A549 (cell line): Measurements from ENCODE around the gene OPN1MW. TPM values are rescaled to one million over a fixed set of nuclear protein-coding genes. Genes with fewer than 3 reads are reported as not detected.
A peak's percentile ranks its signal among the peaks of the same experiment; 100 is the strongest.
"Not testable (repeated sequence)": the region's sequence is repeated elsewhere in the genome, so short reads cannot be mapped to it uniquely, and the experiment has no call there.

Source experiments
- ATAC-seq, 2 experiments: fragments of 200-7000 bp in 1 of 2; fragments of >200 bp in 1 of 2; cut with Nextera tagmentation in 1 of 2; cut with Tn5 transposase in 1 of 2; 3 replicates each; pipeline versions ENCODE4 v1.8.0 to v1.9.1; 2018 to 2020; ENCODE audit warnings: mild to moderate bottlenecking in 1 of 2, moderate library complexity in 1 of 2
- CTCF ChIA-PET: fragments of 300-600 bp; sonication (Branson Sonifier 250); formaldehyde crosslinking; extraction: SDS; loops from one replicate; lab custom pipeline; 2021; ENCODE audit warnings: antibody characterized with exemption, inconsistent platforms; lab: Yijun Ruan, JAX
- POLR2A ChIA-PET: fragments of 350-600 bp; formaldehyde crosslinking; extraction: SDS; loops from one replicate; lab custom pipeline; 2021; ENCODE audit warnings: antibody characterized with exemption, inconsistent platforms; lab: Yijun Ruan, JAX
- DNase-seq, 2 experiments: peaks; one replicate each; pipeline versions ENCODE4 v3.0.0 to v3.0.0-alpha.2; 2011 to 2016; ENCODE audit warnings: low read depth in 1 of 2, low spot score in 1 of 2
- FAIRE-seq: peaks from 2 replicates; lab custom pipeline; 2011; peaks lifted over from hg19 to GRCh38; lab: Jason Lieb, UNC
- H3K27ac ChIP-seq, 2 experiments: fragments of >200 bp; sonication (Bioruptor Twin); formaldehyde crosslinking; 3 replicates each; pipeline ENCODE4 v1.5.1; 2016 to 2017
- H3K4me1 ChIP-seq: fragments of >200 bp; sonication (Bioruptor Twin); formaldehyde crosslinking; 3 replicates; pipeline ENCODE4 v1.6.1; 2016
- H3K4me2 ChIP-seq: fragments of >200 bp; sonication (Bioruptor Twin); formaldehyde crosslinking; 3 replicates; pipeline ENCODE4 v1.6.1; 2016
- H3K4me3 ChIP-seq: fragments of >200 bp; sonication (Bioruptor Twin); formaldehyde crosslinking; 3 replicates; pipeline ENCODE4 v1.5.1; 2016
- H3K9me3 ChIP-seq: fragments of >200 bp; sonication (Bioruptor Twin); formaldehyde crosslinking; 3 replicates; pipeline ENCODE4 v1.6.1; 2016
- WGBS: methylation state at CpG from one replicate; pipeline ENCODE4 v1.1.6; 2017; ENCODE audit errors: missing lambda C conversion rate; 5-methylcytosine and 5-hydroxymethylcytosine counted together
- polyA plus RNA-seq, 4 experiments: library from polyadenylated mRNA; depleted of rRNA in 3 of 4; stranded (reverse); fragments of >200 nt; fragmentation: RNase III in 1 of 4; extraction: RNeasy Plus Mini Kit Qiagen cat#74134 plus additional on column Dnase treatment in 1 of 4; gene quantifications; 2 replicates in 3 of 4; 3 replicates in 1 of 4; pipeline ENCODE4 v1.2.3, GENCODE V29; 2011 to 2017

The OPN1MW gene
- polyA plus RNA-seq, 2 of the 4 experiments (the other 2 are of a cell fraction): not detected

- H3K9me3 ChIP-seq, DNase-seq, FAIRE-seq, POLR2A ChIA-PET, H3K4me1 ChIP-seq, CTCF ChIA-PET, H3K27ac ChIP-seq, H3K4me2 ChIP-seq, H3K4me3 ChIP-seq: not testable (repeated sequence)
- peak; percentile 71 to 81; a peak in 5 of 6 replicates for ATAC-seq
- WGBS: no CpG with 5 or more reads among the region's 11 CpGs
Measured at GRCh38 chrX:154172535-154172943, 9.9 kb upstream of the OPN1MW start.

GRCh38 chrX:154174356-154174755 lies 8.0 kb upstream of the OPN1MW start:
- H3K4me1 ChIP-seq, DNase-seq, H3K9me3 ChIP-seq, H3K4me2 ChIP-seq, H3K4me3 ChIP-seq, H3K27ac ChIP-seq, CTCF ChIA-PET, FAIRE-seq, POLR2A ChIA-PET, ATAC-seq: not testable (repeated sequence)
- WGBS: no CpG with 5 or more reads among the region's 10 CpGs

GRCh38 chrX:154183794-154184193 lies 1.4 kb downstream of the OPN1MW start:
- H3K9me3 ChIP-seq, POLR2A ChIA-PET, H3K4me1 ChIP-seq, ATAC-seq, CTCF ChIA-PET, DNase-seq, H3K27ac ChIP-seq, H3K4me3 ChIP-seq, FAIRE-seq, H3K4me2 ChIP-seq: not testable (repeated sequence)
- WGBS: no CpG with 5 or more reads among the region's 8 CpGs

GRCh38 chrX:154192846-154193245 lies 10.4 kb downstream of the OPN1MW start:
- H3K9me3 ChIP-seq, H3K27ac ChIP-seq, H3K4me2 ChIP-seq, POLR2A ChIA-PET, FAIRE-seq, H3K4me1 ChIP-seq, ATAC-seq, DNase-seq, H3K4me3 ChIP-seq, CTCF ChIA-PET: not testable (repeated sequence)
- no CpG with 5 or more reads among the region's 8 CpGs for WGBS

- H3K9me3 ChIP-seq, H3K4me1 ChIP-seq, ATAC-seq, H3K4me2 ChIP-seq, DNase-seq, POLR2A ChIA-PET, CTCF ChIA-PET, H3K4me3 ChIP-seq, H3K27ac ChIP-seq, FAIRE-seq: not testable (repeated sequence)
- no CpG with 5 or more reads among the region's 2 CpGs for WGBS
Measured at GRCh38 chrX:154194316-154194715, 11.9 kb downstream of the OPN1MW start.

- H3K9me3 ChIP-seq, FAIRE-seq, H3K4me1 ChIP-seq, POLR2A ChIA-PET, H3K4me3 ChIP-seq, DNase-seq, ATAC-seq, H3K4me2 ChIP-seq, H3K27ac ChIP-seq, CTCF ChIA-PET: not testable (repeated sequence)
- WGBS: no CpG with 5 or more reads among the region's 15 CpGs
Measured at GRCh38 chrX:154196466-154196865, 14.1 kb downstream of the OPN1MW start.

- POLR2A ChIA-PET, H3K4me3 ChIP-seq, CTCF ChIA-PET, FAIRE-seq, DNase-seq, H3K4me2 ChIP-seq, H3K4me1 ChIP-seq, H3K27ac ChIP-seq, H3K9me3 ChIP-seq: not testable (repeated sequence)
- peak; percentile 63 to 74; a peak in 4 of 6 replicates for ATAC-seq
- WGBS: no CpG with 5 or more reads among the region's 21 CpGs
Measured at GRCh38 chrX:154209670-154210418, 27.4 kb downstream of the OPN1MW start.

- H3K4me2 ChIP-seq, H3K27ac ChIP-seq, ATAC-seq, H3K4me1 ChIP-seq, H3K9me3 ChIP-seq, DNase-seq, FAIRE-seq, POLR2A ChIA-PET, CTCF ChIA-PET, H3K4me3 ChIP-seq: not testable (repeated sequence)
- WGBS: no CpG with 5 or more reads among the region's 9 CpGs
Measured at GRCh38 chrX:154211057-154211456, 28.7 kb downstream of the OPN1MW start.

- H3K4me1 ChIP-seq, H3K4me2 ChIP-seq, H3K4me3 ChIP-seq, POLR2A ChIA-PET, FAIRE-seq, H3K9me3 ChIP-seq, H3K27ac ChIP-seq, DNase-seq, CTCF ChIA-PET, ATAC-seq: not testable (repeated sequence)
- no CpG with 5 or more reads among the region's 10 CpGs for WGBS
Measured at GRCh38 chrX:154211499-154211898, 29.1 kb downstream of the OPN1MW start.

- POLR2A ChIA-PET, H3K9me3 ChIP-seq, H3K4me1 ChIP-seq, ATAC-seq, H3K27ac ChIP-seq, CTCF ChIA-PET, H3K4me2 ChIP-seq, DNase-seq, H3K4me3 ChIP-seq, FAIRE-seq: not testable (repeated sequence)
- WGBS: no CpG with 5 or more reads among the region's 16 CpGs
Measured at GRCh38 chrX:154219456-154219855, 37.1 kb downstream of the OPN1MW start, which contains the start of gene OPN1MW2. Gene OPN1MW2 (plus strand): TSS chrX:154219756. CDS start chrX:154219816, 60 bp downstream.

- CTCF ChIA-PET, POLR2A ChIA-PET, FAIRE-seq, DNase-seq, H3K4me3 ChIP-seq, H3K9me3 ChIP-seq, ATAC-seq, H3K4me2 ChIP-seq, H3K4me1 ChIP-seq, H3K27ac ChIP-seq: not testable (repeated sequence)
- WGBS: no CpG with 5 or more reads among the region's 6 CpGs
Measured at GRCh38 chrX:154225292-154225691, 42.9 kb downstream of the OPN1MW start.
